Fibroblast of skin of left quadriceps (primary cell): ENCODE results near the gene ORC1.
"Not testable (repeated sequence)": the region's sequence is repeated elsewhere in the genome, so short reads cannot be mapped to it uniquely, and the experiment has no call there.

ENCODE experiments used
- DNase-seq, 2 experiments: peaks; one replicate each; pipeline ENCODE4 v3.0.0-alpha.2; 2013; ENCODE audit warnings: low read depth in 2 of 2

The ORC1 gene

GRCh38 chr1:52386458-52386857, 17.8 kb downstream of the ORC1 start:
- no peak for DNase-seq

DNA sequence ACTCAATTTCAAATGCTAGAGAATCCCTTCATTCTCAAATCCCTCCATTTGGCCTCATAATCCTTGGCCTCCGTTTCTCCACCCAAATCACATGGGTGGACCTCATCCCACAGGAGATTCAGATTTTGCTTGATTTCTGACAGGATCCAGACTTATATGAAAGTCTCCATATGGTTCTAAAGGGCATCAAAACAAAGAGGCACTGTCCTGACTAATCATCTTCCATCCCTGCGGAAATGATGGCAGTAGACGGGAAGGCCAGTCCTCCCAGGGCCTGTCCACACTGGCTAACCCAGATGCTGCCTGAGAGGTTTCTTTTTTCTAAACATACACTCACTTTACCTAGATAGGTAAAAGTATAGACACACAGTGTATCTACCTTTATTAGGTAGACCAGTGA, 18.8 kb downstream of the ORC1 start:
- no peak for DNase-seq

- not testable (repeated sequence) for DNase-seq
These were observed 34.4 kb downstream of the ORC1 start for GRCh38 chr1:52369851-52370250.

DNA sequence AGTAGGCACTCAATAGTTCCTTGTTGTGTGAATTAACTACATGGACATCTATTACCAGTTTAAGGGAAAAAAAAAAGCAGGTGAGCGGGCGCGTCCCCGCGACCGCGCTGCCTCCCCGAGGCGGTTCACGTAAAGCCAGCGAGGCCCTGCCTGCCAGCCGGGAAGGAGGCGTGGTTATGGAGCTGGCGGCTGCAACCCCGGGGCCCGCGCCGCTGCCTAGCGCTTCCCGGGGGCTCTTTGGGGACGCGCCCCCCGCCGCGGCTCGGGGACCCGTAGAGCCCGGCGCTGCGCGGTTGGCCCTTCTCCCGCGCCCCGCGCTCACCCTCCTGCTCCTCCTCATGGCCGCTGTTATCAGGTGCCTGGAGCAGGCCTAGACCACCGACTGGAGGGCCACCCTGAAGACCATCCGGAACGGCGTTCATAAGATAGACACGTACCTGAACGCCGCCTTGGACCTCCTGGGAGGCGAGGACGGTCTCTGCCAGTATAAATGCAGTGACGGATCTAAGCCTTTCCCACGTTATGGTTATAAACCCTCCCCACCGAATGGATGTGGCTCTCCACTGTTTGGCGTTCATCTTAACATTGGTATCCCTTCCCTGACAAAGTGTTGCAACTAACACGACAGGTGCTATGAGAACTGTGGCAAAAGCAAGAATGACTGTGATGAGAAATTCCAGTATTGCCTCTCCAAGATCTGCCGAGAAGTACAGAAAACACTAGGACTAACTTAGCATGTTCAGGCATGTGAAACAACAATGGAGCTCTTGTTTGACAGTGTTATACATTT, 35.6 kb downstream of the ORC1 start:
- no peak for DNase-seq

DNA sequence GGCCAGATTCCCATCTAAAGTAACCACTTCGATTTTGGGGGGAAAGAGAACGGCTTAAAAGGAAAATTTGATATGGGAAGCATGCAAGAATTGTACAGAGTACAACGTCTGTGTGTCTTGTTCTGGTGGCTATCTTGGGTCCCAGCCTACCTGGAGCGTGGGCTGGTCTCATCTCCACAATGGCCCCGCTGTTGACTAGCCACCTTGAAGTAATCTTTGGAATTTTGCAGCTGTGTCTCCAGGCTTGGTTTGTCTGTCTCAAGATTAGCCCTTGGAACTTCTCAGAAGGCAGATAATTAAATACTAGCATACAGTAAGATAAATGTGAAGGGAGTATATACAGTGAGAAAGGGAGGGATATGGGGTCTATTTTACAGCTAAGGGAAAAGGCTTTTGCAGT, 37.0 kb downstream of the ORC1 start:
- no peak for DNase-seq

- DNase-seq: no peak
These were observed 37.8 kb downstream of the ORC1 start for GRCh38 chr1:52366517-52366827.

GRCh38 chr1:52365746-52366516, 38.3 kb downstream of the ORC1 start, which contains the start of gene CC2D1B:
TSS of gene CC2D1B (minus strand) at chr1:52366205. CDS start at chr1:52364620, 1,585 bp downstream.
- peak; percentile 86 to 89 for DNase-seq

GRCh38 chr1:52365071-52365745, 39.0 kb downstream of the ORC1 start:
- DNase-seq: no peak

- no peak for DNase-seq
These were observed 39.9 kb downstream of the ORC1 start for GRCh38 chr1:52364235-52364839.

DNA sequence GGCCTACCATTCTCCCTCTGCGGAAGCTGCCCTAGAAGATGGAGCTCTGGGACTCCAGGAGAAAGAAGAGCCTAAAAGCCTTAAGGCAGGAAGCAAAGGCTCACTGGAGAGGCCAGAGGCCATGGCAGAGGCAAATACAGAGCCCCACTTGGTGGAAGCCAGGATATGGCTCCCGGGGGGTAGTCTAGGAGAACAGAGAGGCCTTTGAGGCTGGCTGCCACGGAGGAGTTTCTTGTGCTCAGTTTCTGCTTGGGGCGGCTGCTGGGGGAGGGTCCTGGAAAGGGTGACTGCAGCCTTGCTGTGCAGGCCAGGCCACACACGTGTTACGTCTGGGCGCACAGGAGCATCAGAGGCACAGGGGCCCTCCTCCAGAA, 43.6 kb downstream of the ORC1 start:
- DNase-seq: no peak

DNA sequence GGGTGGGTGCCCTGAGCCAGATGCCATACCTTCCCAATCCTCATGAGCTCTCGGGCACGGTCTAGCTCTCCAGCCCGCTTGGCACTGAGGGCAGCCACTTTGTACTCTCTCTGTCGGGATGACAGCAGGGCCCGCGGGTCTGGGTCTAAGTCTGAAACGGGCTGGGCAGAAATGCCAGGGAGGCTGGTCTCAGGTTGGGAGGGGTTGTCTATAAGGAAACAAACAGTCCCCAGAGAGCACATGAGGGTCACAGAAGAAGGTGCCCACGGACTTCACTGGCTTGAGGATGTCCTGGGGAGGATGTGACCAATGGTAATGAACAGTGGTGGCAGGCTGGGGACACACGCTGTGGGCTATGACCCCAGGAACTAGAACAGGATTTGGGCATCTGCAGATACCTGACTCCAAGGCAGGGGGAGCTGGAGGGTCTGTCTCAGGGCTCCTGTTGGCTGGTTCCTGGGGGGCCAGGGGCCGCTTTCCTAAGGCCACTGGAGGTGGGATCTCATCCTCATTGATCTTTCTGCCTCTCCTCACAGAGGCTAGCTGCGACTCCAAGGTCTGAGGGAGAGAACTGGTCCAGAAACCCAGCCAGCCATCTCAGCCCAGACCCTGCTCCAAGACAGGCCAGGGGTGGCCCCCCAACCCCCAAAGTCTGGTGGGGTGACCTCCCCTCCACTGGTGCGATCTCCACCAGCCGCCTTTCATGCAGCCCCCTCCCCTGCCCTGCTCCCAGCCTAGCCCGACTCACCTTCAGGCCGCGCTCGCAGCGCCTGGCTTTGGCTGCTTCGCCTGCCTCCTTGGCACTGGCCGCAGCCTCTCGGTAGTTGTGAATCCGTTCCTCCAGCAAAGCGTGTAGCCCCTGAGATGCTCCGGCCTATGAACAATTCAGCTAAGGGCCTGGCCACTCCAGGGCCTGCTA, 44.3 kb downstream of the ORC1 start:
- no peak for DNase-seq

- no peak for DNase-seq
These were observed 45.2 kb downstream of the ORC1 start for GRCh38 chr1:52358851-52359497.

DNA sequence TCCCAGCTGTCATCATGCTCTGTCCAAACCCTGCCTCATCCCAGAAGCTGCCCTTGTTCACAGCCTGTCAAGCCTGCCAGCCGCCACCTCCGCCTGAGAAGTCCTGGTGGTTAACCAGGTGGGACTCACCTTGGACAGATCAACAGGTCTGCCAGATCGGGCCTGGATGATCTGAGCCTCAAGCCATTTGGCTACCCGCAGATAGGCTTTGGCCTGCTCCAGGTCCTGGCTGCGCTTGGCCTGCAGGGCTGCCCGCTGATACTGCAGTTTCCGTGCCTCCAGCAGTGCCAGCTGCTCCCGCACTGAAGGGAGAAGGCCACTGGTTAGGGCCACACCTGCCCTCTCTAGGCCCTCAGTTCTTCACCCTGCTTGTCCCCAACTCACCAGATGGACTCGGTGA, 46.8 kb downstream of the ORC1 start:
- no peak for DNase-seq

DNA sequence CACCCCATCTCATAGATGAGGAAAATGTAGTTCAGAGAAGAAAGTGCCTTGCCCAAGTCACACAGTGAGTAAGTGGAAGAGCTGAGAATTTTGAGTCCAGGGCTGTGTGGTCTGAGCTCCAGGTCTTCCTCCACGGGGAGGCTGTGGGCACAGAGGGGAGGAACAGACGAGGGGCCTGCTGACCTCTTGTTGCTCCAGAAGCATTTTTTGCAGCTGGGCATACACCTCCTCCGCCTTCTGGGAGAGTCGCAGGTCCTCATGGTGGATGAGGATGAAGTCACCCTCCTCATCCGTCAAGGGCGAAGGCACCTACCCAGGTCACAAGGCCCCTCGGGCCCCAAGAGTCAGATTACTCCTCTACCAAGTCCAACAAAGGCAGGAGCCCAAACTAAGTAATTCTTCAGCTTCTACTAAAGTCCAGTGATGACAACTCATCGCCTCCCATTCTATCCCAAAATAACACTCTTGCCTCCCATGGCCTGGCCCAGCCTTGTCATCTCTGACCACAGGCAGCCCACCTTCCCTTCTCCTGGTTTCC, 47.3 kb downstream of the ORC1 start:
- DNase-seq: no peak

GRCh38 chr1:52355847-52356505, 48.2 kb downstream of the ORC1 start:
- no peak for DNase-seq

DNA sequence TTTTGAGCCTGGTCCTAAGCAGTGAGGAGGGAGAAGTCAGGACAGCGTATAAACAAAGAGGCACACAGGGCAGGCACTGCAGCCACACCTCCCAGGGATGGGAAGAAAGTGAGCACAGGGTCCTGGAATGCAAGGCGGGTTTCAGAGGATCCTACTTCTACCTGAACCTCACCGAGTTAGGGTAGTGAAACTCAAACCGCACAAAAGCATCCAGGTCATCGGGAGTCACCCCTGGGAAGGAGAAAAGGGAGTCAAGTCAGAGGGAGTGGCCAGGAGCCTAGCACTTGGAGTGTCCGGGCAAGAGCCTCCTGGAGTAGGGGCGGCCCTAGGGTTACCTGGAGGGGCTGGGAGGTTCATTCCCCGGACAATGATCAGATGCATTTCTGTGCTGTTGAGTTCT, 48.8 kb downstream of the ORC1 start:
- DNase-seq: no peak

DNA sequence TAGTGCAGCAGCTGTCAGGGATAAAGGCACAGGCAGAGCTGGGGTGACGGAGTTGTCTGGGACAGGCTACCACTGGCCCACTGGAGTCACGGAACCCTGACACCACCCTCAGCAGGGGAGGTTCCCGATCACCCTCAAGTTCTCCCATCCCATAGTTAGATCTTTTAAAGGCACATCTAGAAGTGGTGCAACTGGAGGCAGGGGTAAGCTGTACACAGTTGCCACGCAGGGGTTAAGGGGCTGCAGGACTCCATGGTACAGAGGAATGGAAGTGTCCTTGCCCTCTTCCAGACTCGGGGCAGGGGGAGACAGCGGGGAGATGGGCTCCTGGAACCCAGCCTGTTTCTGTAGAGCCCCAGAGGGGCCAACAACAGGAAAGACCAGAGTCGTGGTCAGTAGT, 51.5 kb downstream of the ORC1 start:
- no peak for DNase-seq

DNA sequence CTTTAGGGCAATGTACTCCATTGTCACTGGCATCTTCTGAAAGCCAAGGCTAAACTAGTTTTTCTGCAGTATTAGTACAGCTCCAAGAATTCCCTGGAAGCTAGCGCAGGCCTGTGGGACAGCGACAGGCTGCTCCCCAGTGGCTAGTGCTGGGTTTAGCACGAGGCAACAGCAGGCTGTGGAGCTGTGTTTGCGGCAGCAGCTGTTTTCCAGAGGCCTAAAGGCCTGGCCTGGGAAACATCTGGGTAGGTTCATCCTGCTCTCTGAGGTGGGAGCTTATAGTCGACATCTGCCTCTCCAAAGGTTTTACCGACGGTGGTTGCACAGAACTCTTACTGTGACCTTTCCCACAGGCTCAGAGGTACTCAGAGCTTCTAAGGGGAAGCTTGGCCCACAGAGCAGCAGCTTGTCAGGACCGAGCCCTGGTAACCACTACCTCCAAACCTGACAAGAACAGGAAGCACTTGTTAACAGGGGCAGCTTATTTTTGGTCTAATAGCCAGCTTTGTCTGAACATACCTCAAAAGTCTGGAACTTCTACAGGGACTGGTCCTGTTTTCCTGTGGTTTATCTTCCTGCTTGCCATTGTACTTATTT, 55.4 kb downstream of the ORC1 start:
- no peak for DNase-seq

- no peak for DNase-seq
These were observed 57.6 kb downstream of the ORC1 start for GRCh38 chr1:52346653-52347052.

- DNase-seq: no peak
These were observed 59.0 kb downstream of the ORC1 start for GRCh38 chr1:52345252-52345651.
